ENCODE results near the gene TRERF1. TPM values are rescaled to one million over a fixed set of nuclear protein-coding genes. Genes with fewer than 3 reads are reported as not detected.

Gene TRERF1
- total RNA-seq, 1 donor from 2014 or later = 12.4 TPM

- Mint-ChIP-seq H3K36me3 (ENCODE audit: low read depth) (peaks cover 4% of the 10 kb centered on the region), H3K27ac (ENCODE audit: unreplicated experiment) (no peak overlapping the region), H3K4me3 (no peak overlapping the region), H3K4me1 (peaks cover 10% of the 10 kb centered on the region), H3K27me3 (ENCODE audit: low read depth) (no peaks in the 10 kb centered on the region), H3K9me3 (no peaks in the 10 kb centered on the region)
- TF ChIP-seq, protein P1, sequence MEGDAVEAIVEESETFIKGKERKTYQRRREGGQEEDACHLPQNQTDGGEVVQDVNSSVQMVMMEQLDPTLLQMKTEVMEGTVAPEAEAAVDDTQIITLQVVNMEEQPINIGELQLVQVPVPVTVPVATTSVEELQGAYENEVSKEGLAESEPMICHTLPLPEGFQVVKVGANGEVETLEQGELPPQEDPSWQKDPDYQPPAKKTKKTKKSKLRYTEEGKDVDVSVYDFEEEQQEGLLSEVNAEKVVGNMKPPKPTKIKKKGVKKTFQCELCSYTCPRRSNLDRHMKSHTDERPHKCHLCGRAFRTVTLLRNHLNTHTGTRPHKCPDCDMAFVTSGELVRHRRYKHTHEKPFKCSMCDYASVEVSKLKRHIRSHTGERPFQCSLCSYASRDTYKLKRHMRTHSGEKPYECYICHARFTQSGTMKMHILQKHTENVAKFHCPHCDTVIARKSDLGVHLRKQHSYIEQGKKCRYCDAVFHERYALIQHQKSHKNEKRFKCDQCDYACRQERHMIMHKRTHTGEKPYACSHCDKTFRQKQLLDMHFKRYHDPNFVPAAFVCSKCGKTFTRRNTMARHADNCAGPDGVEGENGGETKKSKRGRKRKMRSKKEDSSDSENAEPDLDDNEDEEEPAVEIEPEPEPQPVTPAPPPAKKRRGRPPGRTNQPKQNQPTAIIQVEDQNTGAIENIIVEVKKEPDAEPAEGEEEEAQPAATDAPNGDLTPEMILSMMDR (conservative IDR thresholded peaks at IDR 0.05) = no peak
- no peak for DNase-seq (ENCODE audit: low read depth, low spot score)
Measured at GRCh38 chr6:42279144-42279781, 172.5 kb downstream of the TRERF1 start.

DNA sequence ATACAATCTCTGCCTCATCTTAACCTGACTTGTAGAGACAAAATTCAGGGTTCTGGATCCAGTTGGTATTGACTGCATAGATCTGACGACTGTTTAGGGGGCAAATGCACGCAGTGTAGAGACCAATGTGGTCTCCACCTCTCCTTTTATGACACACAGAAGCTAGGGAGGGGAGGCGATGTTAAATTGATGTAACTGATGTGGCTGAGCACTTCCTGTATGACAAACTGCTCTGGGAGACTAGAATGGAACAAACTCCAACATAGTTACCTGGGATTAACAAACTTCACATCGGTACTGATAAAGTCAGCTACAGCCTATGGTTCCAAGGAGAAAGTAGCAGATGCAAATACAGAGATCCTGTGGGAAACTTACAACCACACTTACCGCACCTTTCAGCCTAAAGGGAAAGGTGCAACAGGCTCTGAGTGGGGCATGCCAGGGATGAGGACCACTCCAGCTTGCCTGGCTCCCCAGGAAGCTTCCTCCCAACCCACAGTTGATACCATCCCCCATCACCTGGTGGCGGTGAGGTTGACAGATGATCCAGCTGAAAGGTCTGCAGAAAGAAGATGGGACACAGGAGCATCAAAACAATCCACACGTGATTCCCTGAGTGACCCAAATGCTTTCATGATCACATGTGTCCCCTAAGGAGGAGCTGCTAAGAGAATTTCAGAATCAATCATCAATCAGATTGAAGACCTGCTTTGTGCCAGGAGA, 173.4 kb downstream of the TRERF1 start:
- Mint-ChIP-seq H3K9me3 (no peaks in the 10 kb centered on the region), H3K36me3 (ENCODE audit: low read depth) (peaks cover 3% of the 10 kb centered on the region), H3K27ac (ENCODE audit: unreplicated experiment) (no peak overlapping the region), H3K4me3 (no peak overlapping the region), H3K4me1 (peaks cover 10% of the 10 kb centered on the region), H3K27me3 (ENCODE audit: low read depth) (no peaks in the 10 kb centered on the region)
- TF ChIP-seq, protein P1 (conservative IDR thresholded peaks at IDR 0.05) = no peak
- DNase-seq (ENCODE audit: low read depth, low spot score) = no peak

- Mint-ChIP-seq H3K4me3 (no peak overlapping the region), H3K27me3 (ENCODE audit: low read depth) (no peaks in the 10 kb centered on the region), H3K27ac (ENCODE audit: unreplicated experiment) (no peak overlapping the region), H3K9me3 (no peaks in the 10 kb centered on the region), H3K4me1 (peaks cover 10% of the 10 kb centered on the region), H3K36me3 (ENCODE audit: low read depth) (no peaks in the 10 kb centered on the region)
- DNase-seq (ENCODE audit: low read depth, low spot score) = no peak
- TF ChIP-seq, protein P1 (conservative IDR thresholded peaks at IDR 0.05) = no peak
Measured at GRCh38 chr6:42276034-42276890, 175.5 kb downstream of the TRERF1 start.

GRCh38 chr6:42275376-42276033, 176.2 kb downstream of the TRERF1 start:
- H3K36me3 Mint-ChIP-seq (ENCODE audit: low read depth) = no peaks in the 10 kb centered on the region
- TF ChIP-seq, protein P1 (conservative IDR thresholded peaks at IDR 0.05) = no peak
- no peak overlapping the region for H3K4me3 Mint-ChIP-seq
- no peaks in the 10 kb centered on the region for H3K27me3 Mint-ChIP-seq (ENCODE audit: low read depth)
- H3K9me3 Mint-ChIP-seq = no peaks in the 10 kb centered on the region
- no peak for DNase-seq (ENCODE audit: low read depth, low spot score)
- H3K27ac Mint-ChIP-seq (ENCODE audit: unreplicated experiment) = no peak overlapping the region
- peaks cover 10% of the 10 kb centered on the region for H3K4me1 Mint-ChIP-seq

DNA sequence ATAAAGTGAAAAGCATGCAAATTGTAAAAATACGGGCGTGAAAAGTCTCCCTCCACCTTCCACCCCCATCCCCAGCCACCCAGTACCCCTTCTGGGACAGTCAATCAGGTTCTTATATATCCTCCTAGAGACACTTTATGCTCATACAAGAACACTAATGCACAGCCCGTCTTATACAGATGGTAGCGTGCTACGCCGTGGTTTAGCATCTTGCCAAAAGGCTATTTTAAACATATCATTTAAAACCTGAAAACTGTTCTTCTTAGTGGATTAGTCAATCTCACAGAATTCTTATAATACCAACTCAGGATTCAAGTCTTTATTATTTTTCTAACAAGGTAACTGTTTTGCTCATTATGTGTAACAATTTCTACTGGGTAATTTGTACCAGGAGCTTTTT, 176.8 kb downstream of the TRERF1 start:
- no peak overlapping the region for H3K4me3 Mint-ChIP-seq
- DNase-seq (ENCODE audit: low read depth, low spot score) = no peak
- H3K27me3 Mint-ChIP-seq (ENCODE audit: low read depth) = no peaks in the 10 kb centered on the region
- no peaks in the 10 kb centered on the region for H3K36me3 Mint-ChIP-seq (ENCODE audit: low read depth)
- TF ChIP-seq, protein P1 (conservative IDR thresholded peaks at IDR 0.05) = no peak
- H3K27ac Mint-ChIP-seq (ENCODE audit: unreplicated experiment) = no peak overlapping the region
- H3K4me1 Mint-ChIP-seq = peaks cover 10% of the 10 kb centered on the region
- no peaks in the 10 kb centered on the region for H3K9me3 Mint-ChIP-seq
